Calu3 (cell line): ENCODE results near the gene AZU1. TPM values are rescaled to one million over a fixed set of nuclear protein-coding genes. Genes with fewer than 3 reads are reported as not detected.

Experiments used
- BruUV-seq: library from RNA; stranded (reverse); fragments of 400-500 nt; replicated peaks from 2 replicates; lab custom pipeline; 2021; lab: Mats Ljungman, UMichigan
- CTCF ChIA-PET: fragments of 300-600 bp; sonication (Branson Sonifier 250); formaldehyde crosslinking; loops from one replicate; lab custom pipeline; 2022; ENCODE audit warnings: antibody characterized with exemption; lab: Charles Lee
- DNase-seq: peaks from one replicate; pipeline ENCODE4 v3.0.0; 2022
- H3K27ac Mint-ChIP-seq: one replicate; pipeline ENCODE4 v1.8.0; 2022; ENCODE audit warnings: mixed read lengths; ENCODE audit not compliant: unreplicated experiment
- H3K27me3 Mint-ChIP-seq: one replicate; pipeline ENCODE4 v1.8.0; 2022; ENCODE audit warnings: mixed read lengths; ENCODE audit not compliant: unreplicated experiment
- H3K36me3 Mint-ChIP-seq: one replicate; pipeline ENCODE4 v1.8.0; 2022; ENCODE audit warnings: mild to moderate bottlenecking, moderate library complexity, mixed read lengths; ENCODE audit not compliant: insufficient read depth, unreplicated experiment
- H3K4me1 Mint-ChIP-seq: one replicate; pipeline ENCODE4 v1.8.0; 2022; ENCODE audit warnings: mild to moderate bottlenecking, low read depth, mixed read lengths; ENCODE audit not compliant: unreplicated experiment
- H3K4me3 Mint-ChIP-seq: one replicate; pipeline ENCODE4 v1.8.0; 2022; ENCODE audit warnings: mild to moderate bottlenecking, low read depth, moderate library complexity, mixed read lengths; ENCODE audit not compliant: unreplicated experiment
- H3K9me3 Mint-ChIP-seq: one replicate; pipeline ENCODE4 v1.8.0; 2022; ENCODE audit warnings: low read depth, mixed read lengths; ENCODE audit not compliant: unreplicated experiment
- intact Hi-C: fragments of 100-400 bp; cut with micrococcal nuclease; formaldehyde crosslinking; loops from one replicate; pipeline ENCODE4 v1.10.0; 2022; ENCODE audit not compliant: unreplicated experiment
- total RNA-seq: library from RNA; stranded (reverse); gene quantifications from 2 replicates; pipeline ENCODE4 v1.2.3, GENCODE V29; 2022
- TF ChIP-seq, protein P1 (sequence below): fragments of 200-600 bp; IDR thresholded peaks from one replicate; pipeline ENCODE4 v1.8.0; 2022; ENCODE audit warnings: antibody characterized with exemption; ENCODE audit not compliant: unreplicated experiment

The AZU1 gene
- total RNA-seq, 1 experiment from 2014 or later, result not detected

DNA sequence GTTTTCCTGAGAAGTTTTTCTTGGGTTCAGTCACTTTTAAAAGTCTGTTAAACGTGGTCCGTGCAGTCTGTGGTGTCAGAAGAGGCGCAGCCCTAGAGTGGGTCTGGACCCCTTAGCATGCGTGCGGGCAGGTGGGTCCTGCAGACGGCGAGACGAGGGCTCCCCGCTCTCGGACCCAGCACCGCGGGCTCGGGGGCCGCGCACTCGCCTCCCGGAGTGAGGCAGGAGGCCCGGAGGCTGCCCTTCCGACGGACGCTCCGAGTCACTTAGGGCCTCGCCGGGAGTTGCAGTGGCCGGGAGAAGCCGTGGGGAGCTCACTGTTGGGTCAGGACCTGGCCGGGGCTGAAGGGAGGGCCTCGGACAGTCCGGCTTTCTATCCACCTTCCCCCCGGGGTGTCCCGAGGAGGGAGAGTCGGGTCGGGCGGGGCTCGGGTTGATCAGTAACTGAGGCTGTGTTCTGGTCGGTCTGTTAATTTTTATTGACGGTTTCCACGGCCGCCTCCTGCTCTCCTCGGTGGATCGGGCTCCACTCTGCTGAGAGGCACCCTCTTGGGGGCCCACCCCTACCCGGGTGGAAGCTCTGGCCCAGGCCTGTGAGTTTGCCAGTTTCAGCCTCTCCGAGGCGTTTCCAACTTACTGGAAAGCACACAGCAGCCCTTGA lies 29.1 kb upstream of the AZU1 start:
- Mint-ChIP-seq H3K4me3 (peak overlapping the region; percentile 77), H3K4me1 (peaks cover 10% of the 10 kb centered on the region), H3K9me3 (no peaks in the 10 kb centered on the region), H3K27ac (peak overlapping the region; percentile 73), H3K27me3 (no peaks in the 10 kb centered on the region), H3K36me3 (peaks cover 62% of the 10 kb centered on the region)
- no peak for DNase-seq
- no TSS peak for BruUV-seq
- intact Hi-C loops, result no loop called here
- CTCF ChIA-PET, result interaction anchor here (1.0 kb wide), 1 partner anchor 15 kb away, joined by 3 read pairs; no protein-coding TSS in a partner anchor
- TF ChIP-seq, protein P1, sequence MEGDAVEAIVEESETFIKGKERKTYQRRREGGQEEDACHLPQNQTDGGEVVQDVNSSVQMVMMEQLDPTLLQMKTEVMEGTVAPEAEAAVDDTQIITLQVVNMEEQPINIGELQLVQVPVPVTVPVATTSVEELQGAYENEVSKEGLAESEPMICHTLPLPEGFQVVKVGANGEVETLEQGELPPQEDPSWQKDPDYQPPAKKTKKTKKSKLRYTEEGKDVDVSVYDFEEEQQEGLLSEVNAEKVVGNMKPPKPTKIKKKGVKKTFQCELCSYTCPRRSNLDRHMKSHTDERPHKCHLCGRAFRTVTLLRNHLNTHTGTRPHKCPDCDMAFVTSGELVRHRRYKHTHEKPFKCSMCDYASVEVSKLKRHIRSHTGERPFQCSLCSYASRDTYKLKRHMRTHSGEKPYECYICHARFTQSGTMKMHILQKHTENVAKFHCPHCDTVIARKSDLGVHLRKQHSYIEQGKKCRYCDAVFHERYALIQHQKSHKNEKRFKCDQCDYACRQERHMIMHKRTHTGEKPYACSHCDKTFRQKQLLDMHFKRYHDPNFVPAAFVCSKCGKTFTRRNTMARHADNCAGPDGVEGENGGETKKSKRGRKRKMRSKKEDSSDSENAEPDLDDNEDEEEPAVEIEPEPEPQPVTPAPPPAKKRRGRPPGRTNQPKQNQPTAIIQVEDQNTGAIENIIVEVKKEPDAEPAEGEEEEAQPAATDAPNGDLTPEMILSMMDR, result no peak

DNA sequence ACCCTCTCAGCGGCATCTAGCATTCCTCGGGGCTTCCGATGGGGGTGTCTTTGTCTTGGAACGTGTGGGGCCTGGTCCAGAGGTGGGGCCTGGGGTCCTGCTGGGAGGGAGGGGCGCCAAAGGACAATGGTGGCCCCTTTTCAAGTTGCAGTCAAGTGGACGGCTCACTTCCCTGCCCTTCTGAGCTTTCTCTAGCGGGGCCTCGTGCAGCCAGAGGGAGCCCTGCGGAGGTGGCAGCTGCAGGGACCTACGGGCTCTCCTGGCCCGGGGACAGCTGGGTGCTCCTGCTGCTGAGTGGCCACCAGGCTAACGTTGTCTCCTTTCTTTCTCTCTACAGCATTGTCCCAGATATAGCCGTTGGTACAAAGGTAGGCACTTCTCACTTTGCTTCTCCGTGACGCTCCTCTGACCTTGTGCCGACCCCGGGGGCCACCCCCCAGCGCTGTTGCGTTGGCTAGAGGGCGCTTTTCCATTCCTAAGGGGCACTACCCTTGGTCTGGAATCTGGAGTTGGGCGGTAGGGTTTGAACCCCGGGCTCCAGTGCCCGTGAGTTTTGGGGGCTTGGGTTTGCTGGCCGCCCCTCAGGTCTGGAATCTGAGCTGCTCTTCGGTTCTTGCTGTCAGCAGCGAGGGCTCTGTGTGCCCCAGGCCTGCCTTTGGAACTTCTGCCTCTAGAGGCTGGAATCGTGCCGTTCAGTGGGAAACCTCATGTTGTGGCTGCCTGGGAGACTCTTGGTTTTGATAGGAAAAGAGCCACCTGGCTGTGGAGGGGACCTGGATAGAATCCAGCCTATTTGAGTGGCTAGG lies 28.4 kb upstream of the AZU1 start:
- TF ChIP-seq, protein P1, result no peak
- Mint-ChIP-seq H3K4me3 (peak overlapping the region; percentile 77), H3K27ac (peak overlapping the region; percentile 73), H3K9me3 (no peaks in the 10 kb centered on the region), H3K4me1 (peaks cover 10% of the 10 kb centered on the region), H3K36me3 (peaks cover 69% of the 10 kb centered on the region), H3K27me3 (no peaks in the 10 kb centered on the region)
- DNase-seq, result no peak
- CTCF ChIA-PET, result interaction anchor here (0.6 to 1.0 kb wide), 2 partner anchors 16 to 94 kb away, joined by 3 read pairs; no protein-coding TSS in a partner anchor
- intact Hi-C loops, result no loop called here
- BruUV-seq, result no TSS peak

- no peaks in the 10 kb centered on the region for H3K27me3 Mint-ChIP-seq
- H3K27ac Mint-ChIP-seq, result peak overlapping the region; percentile 73
- intact Hi-C loops, result no loop called here
- no peaks in the 10 kb centered on the region for H3K9me3 Mint-ChIP-seq
- H3K4me1 Mint-ChIP-seq, result peaks cover 10% of the 10 kb centered on the region
- no TSS peak for BruUV-seq
- peak; percentile 36 for DNase-seq
- CTCF ChIA-PET, result interaction anchor here (0.5 kb wide), 1 partner anchor 44 kb away, joined by 6 read pairs; no protein-coding TSS in a partner anchor
- TF ChIP-seq, protein P1, result no peak
- H3K4me3 Mint-ChIP-seq, result peak overlapping the region; percentile 77
- H3K36me3 Mint-ChIP-seq, result peaks cover 77% of the 10 kb centered on the region
Measured at GRCh38 chr19:800360-801029, 27.1 kb upstream of the AZU1 start.

DNA sequence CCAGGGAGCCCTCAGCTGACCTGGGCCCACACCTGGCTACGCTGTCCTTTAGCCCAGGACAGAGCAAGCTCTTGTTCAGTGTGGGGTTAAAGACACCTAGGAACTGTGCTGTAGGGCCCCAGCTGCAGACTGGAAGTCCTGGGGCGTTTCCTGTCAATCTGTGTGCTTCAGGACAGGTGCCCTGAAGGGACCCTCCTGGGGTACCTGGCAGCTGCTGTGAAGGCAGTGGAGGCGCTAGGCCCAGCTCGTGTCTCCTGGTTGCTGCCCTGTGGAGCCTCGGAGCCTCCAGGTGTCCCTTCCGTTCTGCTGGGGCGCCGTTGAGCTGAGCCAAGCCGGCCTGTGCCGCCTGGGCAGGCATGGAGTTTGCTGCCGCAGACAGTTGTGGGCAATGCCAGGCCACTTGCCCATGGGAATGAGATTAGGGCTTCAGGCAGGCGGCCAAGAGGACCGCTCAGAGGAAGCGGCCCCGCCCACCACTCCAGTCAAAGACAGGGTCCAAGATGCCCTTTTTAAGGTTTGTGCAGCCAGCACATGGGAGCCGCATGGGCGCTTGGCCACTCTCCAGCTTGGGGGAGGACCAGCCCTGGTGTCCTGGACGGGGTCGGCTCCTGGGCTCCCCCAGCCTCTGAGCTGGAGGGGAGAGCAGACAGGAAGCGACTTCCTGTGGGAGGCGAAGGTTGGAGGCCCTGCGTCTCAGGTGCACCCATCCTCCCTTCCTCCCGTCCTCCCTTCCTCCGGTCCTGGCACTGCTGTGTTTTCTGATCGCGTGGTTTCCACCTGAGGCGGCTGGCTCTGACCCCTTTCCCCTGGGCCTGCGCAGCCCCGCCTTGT lies 26.4 kb upstream of the AZU1 start:
- H3K27me3 Mint-ChIP-seq, result no peaks in the 10 kb centered on the region
- BruUV-seq, result no TSS peak
- CTCF ChIA-PET, result interaction anchor here (0.5 kb wide), 1 partner anchor 43 kb away, joined by 6 read pairs; no protein-coding TSS in a partner anchor
- H3K4me1 Mint-ChIP-seq, result peaks cover 10% of the 10 kb centered on the region
- peak overlapping the region; percentile 77 for H3K4me3 Mint-ChIP-seq
- TF ChIP-seq, protein P1, result no peak
- H3K9me3 Mint-ChIP-seq, result no peaks in the 10 kb centered on the region
- intact Hi-C loops, result no loop called here
- peaks cover 75% of the 10 kb centered on the region for H3K36me3 Mint-ChIP-seq
- no peak overlapping the region for H3K27ac Mint-ChIP-seq
- peak; percentile 38 for DNase-seq
